T47D (cell line): Measurements from ENCODE around the gene PRKAR1B.

Source experiments
- DNase-seq, 2 experiments: peaks; one replicate each; pipeline versions ENCODE4 v3.0.0 to v3.0.0-alpha.2; 2011 to 2012; ENCODE audit warnings: low read depth in 1 of 2, low spot score in 1 of 2
- JUND ChIP-seq: IDR thresholded peaks from 2 replicates; pipeline ENCODE4 v1.6.1; 2012; ENCODE audit warnings: low read depth
- in situ Hi-C: cut with HindIII; loops from 2 replicates; pipeline ENCODE4 v1.10.0; 2016; ENCODE audit warnings: low sequenced_read_pairs, low pct_unique_long_range_greater_than_20kb

Gene PRKAR1B

GRCh38 chr7:716222-716621 lies 10.9 kb downstream of the PRKAR1B start:
- no peak for TF ChIP-seq JUND
- in situ Hi-C loops = no loop called here
- DNase-seq = no peak

- DNase-seq = no peak
- TF ChIP-seq JUND = no peak
- in situ Hi-C loops = no loop called here
These were observed 12.8 kb downstream of the PRKAR1B start for GRCh38 chr7:714251-714671.

GRCh38 chr7:713488-714230 lies 13.4 kb downstream of the PRKAR1B start:
- in situ Hi-C loops = no loop called here
- DNase-seq = no peak
- no peak for TF ChIP-seq JUND

GRCh38 chr7:713139-713457 lies 14.0 kb downstream of the PRKAR1B start:
- in situ Hi-C loops = no loop called here
- no peak for TF ChIP-seq JUND
- DNase-seq = no peak

- in situ Hi-C loops = no loop called here
- no peak for TF ChIP-seq JUND
- no peak for DNase-seq
These were observed 14.5 kb downstream of the PRKAR1B start for GRCh38 chr7:712381-713138.

GRCh38 chr7:711922-712380 lies 15.1 kb downstream of the PRKAR1B start:
- DNase-seq = no peak
- in situ Hi-C loops = no loop called here
- TF ChIP-seq JUND = no peak

GRCh38 chr7:711093-711921 lies 15.8 kb downstream of the PRKAR1B start:
- TF ChIP-seq JUND = no peak
- in situ Hi-C loops = no loop called here
- no peak for DNase-seq

- no peak for TF ChIP-seq JUND
- no peak for DNase-seq
- in situ Hi-C loops = no loop called here
These were observed 16.9 kb downstream of the PRKAR1B start for GRCh38 chr7:710161-710560.

GRCh38 chr7:707296-708000 lies 19.6 kb downstream of the PRKAR1B start:
- in situ Hi-C loops = no loop called here
- no peak for TF ChIP-seq JUND
- DNase-seq = no peak

- DNase-seq = peak; percentile 33 to 80
- TF ChIP-seq JUND = no peak
- in situ Hi-C loops = no loop called here
These were observed 20.4 kb downstream of the PRKAR1B start for GRCh38 chr7:706721-707120.

- TF ChIP-seq JUND = no peak
- DNase-seq = no peak
- in situ Hi-C loops = no loop called here
These were observed 24.0 kb downstream of the PRKAR1B start for GRCh38 chr7:703049-703448.

GRCh38 chr7:701086-701671 lies 25.9 kb downstream of the PRKAR1B start:
- in situ Hi-C loops = no loop called here
- no peak for TF ChIP-seq JUND
- DNase-seq = no peak
